Measurements from ENCODE around the gene CCNT2. TPM values are rescaled to one million over a fixed set of nuclear protein-coding genes. Genes with fewer than 3 reads are reported as not detected.
A peak's percentile ranks its signal among the peaks of the same experiment; 100 is the strongest.

Gene CCNT2
- total and polyA plus RNA-seq, 2 experiments from 2014 or later: 21.9 to 27.7 TPM

DNA sequence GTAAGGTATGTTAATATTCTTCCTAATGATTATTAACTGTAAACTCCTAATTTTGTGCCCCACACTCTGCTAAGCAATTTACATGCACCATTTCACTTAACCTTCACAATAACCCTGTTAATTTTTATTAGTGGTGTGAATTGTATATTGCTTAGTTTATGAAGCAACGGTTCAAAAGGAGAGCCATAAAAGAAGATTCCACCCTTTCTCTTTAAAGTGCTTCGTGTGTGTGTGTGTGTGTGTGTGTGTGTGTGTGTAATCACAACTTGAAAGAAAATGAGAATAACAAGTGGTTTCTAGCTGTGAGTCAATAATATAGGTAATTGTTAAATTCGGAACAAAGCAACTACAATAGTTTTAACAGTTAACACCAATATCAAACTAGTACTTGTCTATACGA, 60.6 kb downstream of the CCNT2 start:
- H3K27ac ChIP-seq: no peak overlapping the region
- no peak for TF ChIP-seq CTCF (IDR thresholded peaks at IDR 0.05; ENCODE audit: low read depth, low read length)
- no peaks in the 10 kb centered on the region for H3K36me3 ChIP-seq

GRCh38 chr2:134980639-134981038, 62.0 kb downstream of the CCNT2 start:
- Histone ChIP-seq H3K27ac (no peak overlapping the region), H3K4me3 (no peak overlapping the region), H3K9me3 (ENCODE audit: low read depth) (no peaks in the 10 kb centered on the region), H3K4me1 (ENCODE audit: low read depth) (peaks cover 10% of the 10 kb centered on the region), H3K36me3 (no peaks in the 10 kb centered on the region), H3K27me3 (no peaks in the 10 kb centered on the region)
- no peak for TF ChIP-seq CTCF (IDR thresholded peaks at IDR 0.05; ENCODE audit: low read depth, low read length)
- no peak for DNase-seq (ENCODE audit: low read depth in 1 of 2, low spot score in 1 of 2)

More for the DNA sequence above, 60.6 kb downstream of the CCNT2 start:
- DNase-seq (ENCODE audit: low read depth in 1 of 2, low spot score in 1 of 2): no peak
- Histone ChIP-seq H3K4me1 (ENCODE audit: low read depth) (peaks cover 10% of the 10 kb centered on the region), H3K27me3 (no peaks in the 10 kb centered on the region), H3K4me3 (no peak overlapping the region), H3K9me3 (ENCODE audit: low read depth) (no peaks in the 10 kb centered on the region)

- DNase-seq (ENCODE audit: low read depth in 1 of 2, low spot score in 1 of 2): no peak
- no peak overlapping the region for H3K27ac ChIP-seq
- H3K4me3 ChIP-seq: no peak overlapping the region
- no peaks in the 10 kb centered on the region for H3K4me1 ChIP-seq (ENCODE audit: low read depth)
- peaks cover 8% of the 10 kb centered on the region for H3K27me3 ChIP-seq
- no peaks in the 10 kb centered on the region for H3K9me3 ChIP-seq (ENCODE audit: low read depth)
- no peak for TF ChIP-seq CTCF (IDR thresholded peaks at IDR 0.05; ENCODE audit: low read depth, low read length)
- H3K36me3 ChIP-seq: no peaks in the 10 kb centered on the region
These were observed 64.0 kb downstream of the CCNT2 start for GRCh38 chr2:134982603-134983002.

- Histone ChIP-seq H3K4me3 (no peak overlapping the region), H3K27me3 (peaks cover 11% of the 10 kb centered on the region), H3K27ac (no peak overlapping the region), H3K36me3 (no peaks in the 10 kb centered on the region), H3K4me1 (ENCODE audit: low read depth) (no peaks in the 10 kb centered on the region), H3K9me3 (ENCODE audit: low read depth) (no peaks in the 10 kb centered on the region)
- no peak for DNase-seq (ENCODE audit: low read depth in 1 of 2, low spot score in 1 of 2)
- no peak for TF ChIP-seq CTCF (IDR thresholded peaks at IDR 0.05; ENCODE audit: low read depth, low read length)
These were observed 66.4 kb downstream of the CCNT2 start for GRCh38 chr2:134985061-134985460.

- Histone ChIP-seq H3K36me3 (no peaks in the 10 kb centered on the region), H3K27ac (no peak overlapping the region), H3K4me3 (no peak overlapping the region), H3K9me3 (ENCODE audit: low read depth) (no peaks in the 10 kb centered on the region), H3K4me1 (ENCODE audit: low read depth) (no peaks in the 10 kb centered on the region), H3K27me3 (peaks cover 11% of the 10 kb centered on the region)
- TF ChIP-seq CTCF (IDR thresholded peaks at IDR 0.05; ENCODE audit: low read depth, low read length): peak; percentile 49
- peak; percentile 26 to 61 for DNase-seq (ENCODE audit: low read depth in 1 of 2, low spot score in 1 of 2)
These were observed 70.5 kb downstream of the CCNT2 start for GRCh38 chr2:134988994-134989605.
